Activated CD4-positive, alpha-beta T cell treated with anti-CD3 and anti-CD28 coated beads, Interleukin-2, amount 50 U/mL, for 16 hours (primary cell): ENCODE results near the gene DIO1.
A peak's percentile ranks its signal among the peaks of the same experiment; 100 is the strongest.

Source experiments
- DNase-seq: peaks from one replicate; pipeline ENCODE4 v3.0.0-alpha.2; 2020

Gene DIO1

DNA sequence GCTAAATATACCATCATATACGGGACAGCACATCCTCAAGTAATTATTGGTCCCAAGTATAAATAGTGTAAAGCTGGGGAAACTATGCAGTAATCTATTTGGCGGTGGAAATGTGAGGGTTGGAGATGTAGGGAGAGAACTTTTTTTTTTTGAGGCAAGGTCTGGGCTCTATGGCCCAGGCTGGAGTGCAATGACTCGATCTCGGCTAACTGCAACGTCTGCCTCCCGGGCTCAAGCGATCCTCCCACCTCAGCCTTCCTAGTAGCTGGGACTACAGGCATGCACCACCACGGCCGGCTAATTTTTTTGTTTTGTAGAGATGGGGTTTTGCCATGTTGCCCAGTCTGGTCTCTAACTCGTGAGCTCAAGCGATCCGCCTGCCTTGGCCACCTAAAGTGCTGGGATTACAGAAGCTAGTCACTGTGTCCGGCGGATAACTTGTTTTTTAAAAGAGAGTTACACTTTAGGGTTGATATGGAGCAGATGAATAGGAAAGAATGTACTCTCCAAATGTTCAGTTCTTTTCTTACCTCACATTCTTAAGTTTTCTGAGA is 49.6 kb downstream of the DIO1 start:
- DNase-seq = no peak

- no peak for DNase-seq
Measured at GRCh38 chr1:53944469-53945182, 50.6 kb downstream of the DIO1 start.

DNA sequence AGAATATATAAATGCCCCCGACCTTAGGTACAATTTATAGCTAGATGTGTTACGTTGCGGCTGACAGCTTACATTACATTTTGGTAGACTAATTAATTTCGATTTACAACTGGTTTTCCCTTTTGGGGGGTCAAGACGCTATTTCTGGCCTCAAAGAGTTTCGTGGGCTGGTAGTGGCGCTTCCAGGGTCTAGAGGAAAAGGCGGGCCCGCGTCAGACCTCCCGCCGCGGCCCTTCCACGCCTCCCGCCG is 51.1 kb downstream of the DIO1 start:
- no peak for DNase-seq

GRCh38 chr1:53945433-53946251 is 51.7 kb downstream of the DIO1 start, which contains the start of gene IFT25:
Gene IFT25, minus strand, starts transcription at chr1:53945699. Its CDS starts 5,617 bp downstream, at chr1:53940082.
- DNase-seq = peak; percentile 98

DNA sequence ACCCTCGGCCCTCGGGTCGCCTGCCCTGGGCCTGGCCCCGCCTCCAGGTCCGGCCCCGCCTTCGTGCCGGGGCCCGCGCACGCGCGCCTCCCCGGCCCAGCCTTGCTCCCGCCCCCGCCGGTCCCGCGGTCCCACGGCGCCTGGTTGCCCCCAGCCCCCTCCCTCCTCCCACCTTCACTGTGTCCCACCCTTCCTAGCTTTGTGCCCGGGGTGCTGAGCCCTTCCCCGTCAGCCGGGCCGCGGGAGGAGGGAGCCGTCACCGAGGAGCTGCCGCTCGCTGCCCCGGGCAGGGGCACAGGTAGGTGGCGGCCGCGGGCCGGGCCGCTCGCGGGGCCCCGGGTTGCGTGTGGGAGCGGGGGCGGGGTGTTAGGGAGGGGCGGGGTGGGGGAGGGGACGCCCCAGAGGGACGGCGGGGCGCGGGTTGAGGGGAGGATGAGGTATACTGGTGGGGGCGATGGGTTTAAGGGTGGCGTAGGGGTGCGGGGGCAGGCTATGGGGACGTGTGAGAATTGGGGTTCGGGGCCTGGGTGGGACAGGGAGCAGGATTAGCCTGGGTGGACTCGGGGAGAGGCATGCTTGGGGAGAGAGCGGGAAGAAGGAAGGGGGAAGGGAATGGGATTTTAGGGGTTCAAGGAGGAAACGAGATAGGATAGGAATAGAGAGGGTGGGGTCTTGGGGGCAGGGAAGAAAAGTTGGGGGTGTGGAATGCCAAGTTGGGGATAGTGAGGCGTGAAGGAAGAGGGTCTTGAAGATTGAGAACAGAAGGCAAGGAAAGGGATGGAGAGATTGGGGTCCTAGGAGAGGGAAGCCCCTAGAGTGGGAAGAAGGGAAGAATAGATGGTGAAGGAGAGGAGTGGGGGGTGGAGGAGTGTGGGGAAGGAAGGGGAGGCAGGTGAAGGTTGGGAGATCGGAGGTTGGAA is 52.5 kb downstream of the DIO1 start, which contains the start of gene LRRC42:
LRRC42 (plus strand) TSS at position 99 of the 920 bp plus-strand sequence. CDS start 5,650 bp downstream, outside the sequence.
- DNase-seq = no peak

DNA sequence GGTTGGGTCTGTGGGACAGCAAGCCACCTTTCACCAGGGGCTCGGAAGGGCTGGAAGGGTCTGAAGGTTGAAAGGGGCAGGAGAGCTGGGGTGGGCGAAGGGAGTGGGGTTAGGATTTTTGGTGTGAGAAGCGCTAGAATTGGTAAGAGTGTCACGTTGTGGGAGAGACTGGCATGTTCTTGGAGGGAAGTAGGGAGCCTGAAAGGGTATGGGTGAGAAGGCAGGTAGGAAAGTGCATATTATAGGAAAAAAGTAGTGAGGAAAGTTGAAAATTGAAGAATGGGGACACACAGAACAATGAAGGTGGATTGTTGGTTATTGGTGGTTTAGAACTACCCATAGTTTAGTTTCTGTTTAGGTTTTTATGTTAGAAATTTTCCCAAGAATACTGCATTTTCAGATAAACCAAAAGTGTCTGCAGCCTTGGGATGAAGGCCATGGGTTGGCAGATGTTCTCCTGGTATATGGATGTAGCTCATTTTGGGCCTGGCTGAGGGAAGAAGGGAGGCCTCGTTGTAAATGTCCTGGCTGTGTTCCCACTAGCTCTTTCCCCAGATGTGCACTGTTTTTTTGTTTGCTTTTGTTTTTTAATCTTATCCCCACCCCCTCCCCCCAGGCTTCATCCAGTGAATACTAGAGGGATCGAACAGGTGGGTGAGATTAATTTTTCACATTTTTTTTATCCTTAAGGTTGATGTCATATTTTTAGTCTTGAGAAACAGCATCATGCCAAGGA is 53.4 kb downstream of the DIO1 start:
- no peak for DNase-seq

DNA sequence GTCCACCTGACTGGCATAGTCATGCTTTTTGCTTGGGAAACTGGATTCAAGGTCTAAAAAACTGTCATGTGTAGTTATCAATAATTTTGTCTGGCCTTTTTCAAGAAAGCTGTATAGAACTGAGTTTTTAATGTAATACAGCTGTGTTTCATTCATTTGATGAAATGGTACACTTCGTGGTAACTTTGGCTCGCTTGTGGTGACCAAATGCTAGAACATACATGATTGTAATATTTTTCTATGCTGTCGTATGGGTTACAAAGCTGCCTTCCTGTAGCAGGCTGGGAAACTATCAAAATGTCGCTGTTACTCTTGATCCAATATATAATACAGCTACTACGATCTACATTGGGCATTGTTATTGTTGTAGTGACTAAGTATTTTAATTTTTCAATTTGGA is 54.3 kb downstream of the DIO1 start:
- DNase-seq = no peak

DNA sequence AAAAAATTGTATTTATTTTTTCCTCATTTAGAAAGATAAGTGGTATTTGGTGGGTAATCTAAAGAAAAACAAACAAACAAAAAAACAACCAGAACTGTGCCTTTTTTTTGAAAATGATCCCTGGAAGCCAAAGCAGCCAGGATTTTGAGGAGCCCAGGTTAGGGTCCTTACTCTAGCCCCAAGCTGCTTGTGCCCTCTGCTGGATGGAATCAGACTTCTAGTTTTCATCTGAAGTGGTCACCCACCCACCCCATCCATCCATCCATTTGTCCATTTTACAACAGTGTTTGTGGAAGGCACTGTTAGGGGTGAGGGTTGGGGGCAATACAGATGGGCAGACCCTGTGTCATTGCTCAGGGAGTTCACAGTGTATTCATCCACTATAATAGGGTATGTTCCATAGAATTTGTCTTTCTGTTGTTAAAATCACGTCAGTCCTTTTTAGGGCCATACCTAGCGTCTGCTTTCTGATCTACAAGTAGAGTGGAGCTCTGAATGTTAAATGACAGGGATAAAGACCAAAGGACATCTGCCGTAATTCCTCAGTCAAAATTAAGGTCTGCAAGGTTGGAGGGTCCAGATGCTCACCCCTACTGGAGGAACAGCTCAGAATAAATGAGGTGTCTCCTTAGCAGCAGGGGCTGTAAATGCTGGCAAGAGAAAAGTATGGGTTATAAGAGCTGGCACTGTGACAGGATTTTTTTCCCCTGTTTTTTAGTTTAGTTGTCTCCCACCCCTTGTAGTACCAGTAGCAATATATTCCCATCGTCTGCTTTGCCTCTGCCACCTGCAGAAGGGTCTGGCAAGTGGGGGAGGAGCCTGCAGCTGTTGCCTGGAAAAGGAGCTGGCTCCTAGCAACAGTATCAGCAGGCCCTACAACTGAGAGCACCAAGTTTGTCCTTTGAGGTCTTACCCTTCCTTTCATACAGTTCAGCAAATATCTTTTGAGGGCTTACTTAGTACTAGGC is 55.3 kb downstream of the DIO1 start:
- peak; percentile 34 for DNase-seq

- DNase-seq = no peak
Measured at GRCh38 chr1:53951697-53952096, 57.7 kb downstream of the DIO1 start.

DNA sequence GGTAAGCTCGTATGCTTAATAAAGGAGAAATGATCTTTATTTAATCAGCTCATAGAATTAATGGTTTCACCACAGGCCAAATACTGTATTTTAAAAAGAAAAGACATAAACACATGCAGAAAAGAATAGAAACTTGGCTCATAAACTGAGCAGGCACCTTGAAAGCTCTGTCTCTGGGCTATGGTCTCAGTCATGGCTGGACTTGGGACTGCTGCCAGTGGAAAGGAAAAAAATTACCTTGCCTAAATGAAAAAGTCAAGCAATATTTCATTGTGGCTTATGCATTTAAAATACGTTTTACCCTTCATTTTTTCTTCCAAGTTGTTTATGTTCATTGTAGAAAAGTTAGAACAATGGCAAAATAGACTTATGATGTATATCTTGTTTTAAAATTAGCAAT is 60.1 kb downstream of the DIO1 start:
- no peak for DNase-seq

- DNase-seq = no peak
Measured at GRCh38 chr1:53956308-53957168, 62.6 kb downstream of the DIO1 start.

- no peak for DNase-seq
Measured at GRCh38 chr1:53957194-53957818, 63.3 kb downstream of the DIO1 start.

DNA sequence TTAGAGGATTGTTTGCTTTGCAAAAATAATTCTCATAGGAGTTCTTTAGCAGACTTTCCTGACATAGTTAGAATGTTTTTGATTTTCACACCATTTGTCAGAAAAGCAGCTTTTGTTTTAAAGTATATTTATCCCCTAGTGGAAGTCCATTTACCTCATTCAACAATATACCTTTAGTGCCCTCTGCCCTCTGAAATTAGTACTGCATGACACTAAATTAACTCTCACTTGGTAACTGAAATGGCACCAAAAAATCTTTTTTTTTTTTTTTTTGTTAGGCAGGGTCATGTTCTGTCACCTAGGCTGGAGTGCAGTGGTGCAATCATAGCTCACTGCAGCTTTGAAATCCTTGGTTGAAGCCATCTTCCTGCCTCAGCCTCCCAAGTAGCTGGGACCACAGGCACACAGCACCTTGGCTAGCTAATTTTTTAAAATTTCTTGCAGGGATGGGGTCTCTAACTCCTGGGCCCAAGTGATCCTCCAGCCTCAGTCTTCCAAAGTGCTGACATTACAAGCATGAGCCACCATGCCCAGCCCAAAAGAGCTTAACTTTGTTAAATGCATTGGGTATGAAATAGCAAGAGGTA is 65.8 kb downstream of the DIO1 start:
- peak; percentile 46 for DNase-seq
